A549 (cell line): ENCODE results near the gene HSD17B13.

ENCODE experiments used
- CEBPB ChIP-seq, 2 experiments: fragments of >200 bp in 1 of 2; sonication (Bioruptor Twin) in 1 of 2; formaldehyde crosslinking in 1 of 2; IDR thresholded peaks; 2 replicates each; pipeline ENCODE4 v1.6.1; 2012 to 2016
- CTCF ChIP-seq: fragments of >200 bp; sonication (Bioruptor Twin); formaldehyde crosslinking; IDR thresholded peaks from 3 replicates; pipeline ENCODE4 v1.5.1; 2016
- HEYL ChIP-seq: fragments of 250-450 bp; sonication (Bioruptor Pico); IDR thresholded peaks from 2 replicates; pipeline ENCODE4 v1.8.0; 2021; ENCODE audit warnings: mild to moderate bottlenecking, moderate library complexity
- KDM5A ChIP-seq: fragments of 200-600 bp; sonication (generic); IDR thresholded peaks from 2 replicates; pipeline ENCODE4 v1.6.1; 2016; ENCODE audit warnings: antibody characterized with exemption, mild to moderate bottlenecking
- POLR2A ChIP-seq: IDR thresholded peaks from 2 replicates; pipeline ENCODE4 v1.6.1; 2012; ENCODE audit warnings: mild to moderate bottlenecking, low read length
- RAD21 ChIP-seq, 2 experiments: fragments of >200 bp in 1 of 2; sonication (Bioruptor Twin) in 1 of 2; formaldehyde crosslinking in 1 of 2; IDR thresholded peaks in 1 of 2; conservative IDR thresholded peaks in 1 of 2; 2 replicates in 1 of 2; 3 replicates in 1 of 2; pipeline ENCODE4 v1.6.1; 2012 to 2018; ENCODE audit warnings: inconsistent platforms in 1 of 2
- USF2 ChIP-seq: fragments of 450-650 bp; IDR thresholded peaks from 2 replicates; pipeline ENCODE4 v1.6.1; 2014; ENCODE audit warnings: antibody characterized with exemption
- TF ChIP-seq, protein P1 (sequence below): fragments of 200-600 bp; sonication (generic); IDR thresholded peaks from 2 replicates; pipeline ENCODE4 v1.6.1; 2016; ENCODE audit warnings: antibody characterized with exemption, mild to moderate bottlenecking, moderate library complexity
- TF ChIP-seq, protein P2 (sequence below): fragments of 150-350 bp; IDR thresholded peaks from 2 replicates; pipeline ENCODE4 v1.6.1; 2014; ENCODE audit warnings: low read depth, mild to moderate bottlenecking, low read length

DNA sequence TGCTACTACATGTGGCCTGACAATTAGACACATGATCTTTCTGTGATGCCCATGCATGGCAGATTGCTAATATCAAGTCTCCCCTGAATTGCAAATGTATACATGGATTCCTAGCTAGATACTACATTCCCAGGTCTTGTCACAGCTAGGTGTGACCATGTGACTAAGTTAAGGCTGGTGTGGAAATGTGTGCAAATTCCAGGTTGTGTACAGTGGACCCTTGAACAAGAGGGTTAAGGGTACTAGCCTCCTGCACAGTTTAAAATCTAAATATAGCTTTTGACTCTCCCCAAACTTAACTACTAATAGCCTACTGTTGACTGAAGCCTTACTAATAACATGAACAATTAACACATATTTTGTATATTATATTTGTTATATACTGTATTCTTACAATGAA lies 48.4 kb downstream of the HSD17B13 start:
- TF ChIP-seq, protein P1, sequence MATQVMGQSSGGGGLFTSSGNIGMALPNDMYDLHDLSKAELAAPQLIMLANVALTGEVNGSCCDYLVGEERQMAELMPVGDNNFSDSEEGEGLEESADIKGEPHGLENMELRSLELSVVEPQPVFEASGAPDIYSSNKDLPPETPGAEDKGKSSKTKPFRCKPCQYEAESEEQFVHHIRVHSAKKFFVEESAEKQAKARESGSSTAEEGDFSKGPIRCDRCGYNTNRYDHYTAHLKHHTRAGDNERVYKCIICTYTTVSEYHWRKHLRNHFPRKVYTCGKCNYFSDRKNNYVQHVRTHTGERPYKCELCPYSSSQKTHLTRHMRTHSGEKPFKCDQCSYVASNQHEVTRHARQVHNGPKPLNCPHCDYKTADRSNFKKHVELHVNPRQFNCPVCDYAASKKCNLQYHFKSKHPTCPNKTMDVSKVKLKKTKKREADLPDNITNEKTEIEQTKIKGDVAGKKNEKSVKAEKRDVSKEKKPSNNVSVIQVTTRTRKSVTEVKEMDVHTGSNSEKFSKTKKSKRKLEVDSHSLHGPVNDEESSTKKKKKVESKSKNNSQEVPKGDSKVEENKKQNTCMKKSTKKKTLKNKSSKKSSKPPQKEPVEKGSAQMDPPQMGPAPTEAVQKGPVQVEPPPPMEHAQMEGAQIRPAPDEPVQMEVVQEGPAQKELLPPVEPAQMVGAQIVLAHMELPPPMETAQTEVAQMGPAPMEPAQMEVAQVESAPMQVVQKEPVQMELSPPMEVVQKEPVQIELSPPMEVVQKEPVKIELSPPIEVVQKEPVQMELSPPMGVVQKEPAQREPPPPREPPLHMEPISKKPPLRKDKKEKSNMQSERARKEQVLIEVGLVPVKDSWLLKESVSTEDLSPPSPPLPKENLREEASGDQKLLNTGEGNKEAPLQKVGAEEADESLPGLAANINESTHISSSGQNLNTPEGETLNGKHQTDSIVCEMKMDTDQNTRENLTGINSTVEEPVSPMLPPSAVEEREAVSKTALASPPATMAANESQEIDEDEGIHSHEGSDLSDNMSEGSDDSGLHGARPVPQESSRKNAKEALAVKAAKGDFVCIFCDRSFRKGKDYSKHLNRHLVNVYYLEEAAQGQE = no peak
- TF ChIP-seq CTCF (no peak), USF2 (no peak), HEYL (CRISPR knock-in tag) (no peak), POLR2A (no peak), CEBPB (IDR thresholded peaks at IDR 0.05) (no peak), RAD21 (conservative IDR thresholded peaks at IDR 0.05 in 1 of 2, IDR thresholded peaks at IDR 0.05 in 1 of 2) (no peak), KDM5A (no peak)
- TF ChIP-seq, protein P2, sequence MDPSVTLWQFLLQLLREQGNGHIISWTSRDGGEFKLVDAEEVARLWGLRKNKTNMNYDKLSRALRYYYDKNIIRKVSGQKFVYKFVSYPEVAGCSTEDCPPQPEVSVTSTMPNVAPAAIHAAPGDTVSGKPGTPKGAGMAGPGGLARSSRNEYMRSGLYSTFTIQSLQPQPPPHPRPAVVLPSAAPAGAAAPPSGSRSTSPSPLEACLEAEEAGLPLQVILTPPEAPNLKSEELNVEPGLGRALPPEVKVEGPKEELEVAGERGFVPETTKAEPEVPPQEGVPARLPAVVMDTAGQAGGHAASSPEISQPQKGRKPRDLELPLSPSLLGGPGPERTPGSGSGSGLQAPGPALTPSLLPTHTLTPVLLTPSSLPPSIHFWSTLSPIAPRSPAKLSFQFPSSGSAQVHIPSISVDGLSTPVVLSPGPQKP = no peak
